Measurements from ENCODE around the gene NAGK.

The NAGK gene

GRCh38 chr2:71060211-71060610, 8.2 kb upstream of the NAGK start:
- TF ChIP-seq, protein P1, sequence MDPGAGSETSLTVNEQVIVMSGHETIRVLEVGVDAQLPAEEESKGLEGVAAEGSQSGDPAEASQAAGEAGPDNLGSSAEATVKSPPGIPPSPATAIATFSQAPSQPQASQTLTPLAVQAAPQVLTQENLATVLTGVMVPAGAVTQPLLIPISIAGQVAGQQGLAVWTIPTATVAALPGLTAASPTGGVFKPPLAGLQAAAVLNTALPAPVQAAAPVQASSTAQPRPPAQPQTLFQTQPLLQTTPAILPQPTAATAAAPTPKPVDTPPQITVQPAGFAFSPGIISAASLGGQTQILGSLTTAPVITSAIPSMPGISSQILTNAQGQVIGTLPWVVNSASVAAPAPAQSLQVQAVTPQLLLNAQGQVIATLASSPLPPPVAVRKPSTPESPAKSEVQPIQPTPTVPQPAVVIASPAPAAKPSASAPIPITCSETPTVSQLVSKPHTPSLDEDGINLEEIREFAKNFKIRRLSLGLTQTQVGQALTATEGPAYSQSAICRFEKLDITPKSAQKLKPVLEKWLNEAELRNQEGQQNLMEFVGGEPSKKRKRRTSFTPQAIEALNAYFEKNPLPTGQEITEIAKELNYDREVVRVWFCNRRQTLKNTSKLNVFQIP (CRISPR knock-in tag; IDR thresholded peaks at IDR 0.05; ENCODE audit: borderline replicate concordance, low read depth), result no peak
- TF ChIP-seq BACH2 (CRISPR knock-in tag; IDR thresholded peaks at IDR 0.05; ENCODE audit: borderline replicate concordance), result no peak
- TF ChIP-seq ZFP3 (CRISPR knock-in tag; IDR thresholded peaks at IDR 0.05), result no peak
- TF ChIP-seq ZNF8 (CRISPR knock-in tag; IDR thresholded peaks at IDR 0.05), result no peak
- TF ChIP-seq TOX (CRISPR knock-in tag; IDR thresholded peaks at IDR 0.05; ENCODE audit: borderline replicate concordance), result no peak
- no peak for TF ChIP-seq ZNF565 (CRISPR knock-in tag; conservative IDR thresholded peaks at IDR 0.05; ENCODE audit: low read depth)
- no peak for TF ChIP-seq SNAI2 (CRISPR knock-in tag; IDR thresholded peaks at IDR 0.05)
- TF ChIP-seq TCF4 (CRISPR knock-in tag; IDR thresholded peaks at IDR 0.05; ENCODE audit: borderline replicate concordance), result no peak
- TF ChIP-seq, protein P2, sequence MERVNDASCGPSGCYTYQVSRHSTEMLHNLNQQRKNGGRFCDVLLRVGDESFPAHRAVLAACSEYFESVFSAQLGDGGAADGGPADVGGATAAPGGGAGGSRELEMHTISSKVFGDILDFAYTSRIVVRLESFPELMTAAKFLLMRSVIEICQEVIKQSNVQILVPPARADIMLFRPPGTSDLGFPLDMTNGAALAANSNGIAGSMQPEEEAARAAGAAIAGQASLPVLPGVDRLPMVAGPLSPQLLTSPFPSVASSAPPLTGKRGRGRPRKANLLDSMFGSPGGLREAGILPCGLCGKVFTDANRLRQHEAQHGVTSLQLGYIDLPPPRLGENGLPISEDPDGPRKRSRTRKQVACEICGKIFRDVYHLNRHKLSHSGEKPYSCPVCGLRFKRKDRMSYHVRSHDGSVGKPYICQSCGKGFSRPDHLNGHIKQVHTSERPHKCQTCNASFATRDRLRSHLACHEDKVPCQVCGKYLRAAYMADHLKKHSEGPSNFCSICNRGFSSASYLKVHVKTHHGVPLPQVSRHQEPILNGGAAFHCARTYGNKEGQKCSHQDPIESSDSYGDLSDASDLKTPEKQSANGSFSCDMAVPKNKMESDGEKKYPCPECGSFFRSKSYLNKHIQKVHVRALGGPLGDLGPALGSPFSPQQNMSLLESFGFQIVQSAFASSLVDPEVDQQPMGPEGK (CRISPR knock-in tag; IDR thresholded peaks at IDR 0.05; ENCODE audit: borderline replicate concordance), result no peak
- no peak for TF ChIP-seq GLIS3 (CRISPR knock-in tag; IDR thresholded peaks at IDR 0.05)
- TF ChIP-seq ZC3H10 (CRISPR knock-in tag; IDR thresholded peaks at IDR 0.05), result no peak
- TF ChIP-seq CREB5 (CRISPR knock-in tag; IDR thresholded peaks at IDR 0.05; ENCODE audit: low read depth), result no peak
- no peak for TF ChIP-seq OSR1 (CRISPR knock-in tag; IDR thresholded peaks at IDR 0.05)
- no peak for TF ChIP-seq CSDC2 (CRISPR knock-in tag; IDR thresholded peaks at IDR 0.05)
- TF ChIP-seq ISL1 (CRISPR knock-in tag; IDR thresholded peaks at IDR 0.05), result no peak
- TF ChIP-seq, protein P3, sequence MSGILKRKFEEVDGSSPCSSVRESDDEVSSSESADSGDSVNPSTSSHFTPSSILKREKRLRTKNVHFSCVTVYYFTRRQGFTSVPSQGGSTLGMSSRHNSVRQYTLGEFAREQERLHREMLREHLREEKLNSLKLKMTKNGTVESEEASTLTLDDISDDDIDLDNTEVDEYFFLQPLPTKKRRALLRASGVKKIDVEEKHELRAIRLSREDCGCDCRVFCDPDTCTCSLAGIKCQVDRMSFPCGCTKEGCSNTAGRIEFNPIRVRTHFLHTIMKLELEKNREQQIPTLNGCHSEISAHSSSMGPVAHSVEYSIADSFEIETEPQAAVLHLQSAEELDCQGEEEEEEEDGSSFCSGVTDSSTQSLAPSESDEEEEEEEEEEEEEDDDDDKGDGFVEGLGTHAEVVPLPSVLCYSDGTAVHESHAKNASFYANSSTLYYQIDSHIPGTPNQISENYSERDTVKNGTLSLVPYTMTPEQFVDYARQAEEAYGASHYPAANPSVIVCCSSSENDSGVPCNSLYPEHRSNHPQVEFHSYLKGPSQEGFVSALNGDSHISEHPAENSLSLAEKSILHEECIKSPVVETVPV (CRISPR knock-in tag; IDR thresholded peaks at IDR 0.05), result no peak
- no peak for TF ChIP-seq ZFP30 (CRISPR knock-in tag; IDR thresholded peaks at IDR 0.05)
- no peak for TF ChIP-seq RARB (CRISPR knock-in tag; IDR thresholded peaks at IDR 0.05)
- TF ChIP-seq, protein P4, sequence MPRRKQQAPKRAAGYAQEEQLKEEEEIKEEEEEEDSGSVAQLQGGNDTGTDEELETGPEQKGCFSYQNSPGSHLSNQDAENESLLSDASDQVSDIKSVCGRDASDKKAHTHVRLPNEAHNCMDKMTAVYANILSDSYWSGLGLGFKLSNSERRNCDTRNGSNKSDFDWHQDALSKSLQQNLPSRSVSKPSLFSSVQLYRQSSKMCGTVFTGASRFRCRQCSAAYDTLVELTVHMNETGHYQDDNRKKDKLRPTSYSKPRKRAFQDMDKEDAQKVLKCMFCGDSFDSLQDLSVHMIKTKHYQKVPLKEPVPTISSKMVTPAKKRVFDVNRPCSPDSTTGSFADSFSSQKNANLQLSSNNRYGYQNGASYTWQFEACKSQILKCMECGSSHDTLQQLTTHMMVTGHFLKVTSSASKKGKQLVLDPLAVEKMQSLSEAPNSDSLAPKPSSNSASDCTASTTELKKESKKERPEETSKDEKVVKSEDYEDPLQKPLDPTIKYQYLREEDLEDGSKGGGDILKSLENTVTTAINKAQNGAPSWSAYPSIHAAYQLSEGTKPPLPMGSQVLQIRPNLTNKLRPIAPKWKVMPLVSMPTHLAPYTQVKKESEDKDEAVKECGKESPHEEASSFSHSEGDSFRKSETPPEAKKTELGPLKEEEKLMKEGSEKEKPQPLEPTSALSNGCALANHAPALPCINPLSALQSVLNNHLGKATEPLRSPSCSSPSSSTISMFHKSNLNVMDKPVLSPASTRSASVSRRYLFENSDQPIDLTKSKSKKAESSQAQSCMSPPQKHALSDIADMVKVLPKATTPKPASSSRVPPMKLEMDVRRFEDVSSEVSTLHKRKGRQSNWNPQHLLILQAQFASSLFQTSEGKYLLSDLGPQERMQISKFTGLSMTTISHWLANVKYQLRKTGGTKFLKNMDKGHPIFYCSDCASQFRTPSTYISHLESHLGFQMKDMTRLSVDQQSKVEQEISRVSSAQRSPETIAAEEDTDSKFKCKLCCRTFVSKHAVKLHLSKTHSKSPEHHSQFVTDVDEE (CRISPR knock-in tag; IDR thresholded peaks at IDR 0.05), result no peak
- no peak for ATAC-seq

DNA sequence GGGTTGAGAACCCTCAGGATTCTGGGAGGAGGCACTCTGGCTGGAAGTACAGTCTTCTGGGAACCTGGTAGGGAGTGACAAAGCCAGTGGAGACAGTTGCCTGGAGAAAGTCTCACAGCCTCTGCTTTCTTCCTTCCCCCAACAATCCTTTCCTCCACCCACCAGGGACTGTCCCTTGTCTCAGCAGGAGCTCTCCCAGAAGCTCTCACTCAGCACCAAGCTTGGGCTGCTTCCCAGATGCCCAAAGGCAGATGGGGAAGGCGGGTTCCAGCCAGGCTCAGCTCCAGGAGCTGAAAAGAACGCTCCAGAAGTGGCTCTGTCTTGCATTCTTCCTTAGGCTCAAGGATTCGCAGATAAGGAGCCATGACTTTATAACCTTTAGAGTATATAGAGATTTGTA, 7.6 kb upstream of the NAGK start:
- TF ChIP-seq ZC3H10 (CRISPR knock-in tag; IDR thresholded peaks at IDR 0.05) (no peak), TOX (CRISPR knock-in tag; IDR thresholded peaks at IDR 0.05; ENCODE audit: borderline replicate concordance) (no peak), ZNF565 (CRISPR knock-in tag; conservative IDR thresholded peaks at IDR 0.05; ENCODE audit: low read depth) (no peak), ESRRG (CRISPR knock-in tag; IDR thresholded peaks at IDR 0.05) (no peak), ARNTL (CRISPR knock-in tag; IDR thresholded peaks at IDR 0.05; ENCODE audit: borderline replicate concordance, low read depth) (no peak), ZNF70 (CRISPR knock-in tag; IDR thresholded peaks at IDR 0.05) (no peak), PPARA (CRISPR knock-in tag; IDR thresholded peaks at IDR 0.05; ENCODE audit: borderline replicate concordance) (no peak)

GRCh38 chr2:71063216-71063615, 5.2 kb upstream of the NAGK start:
- TF ChIP-seq ZFP3 (CRISPR knock-in tag; IDR thresholded peaks at IDR 0.05), result no peak
- no peak for ATAC-seq

More for the DNA sequence above, 7.6 kb upstream of the NAGK start:
- ATAC-seq, result no peak

Data from SK-N-SH treated with all-trans-retinoic acid at 6 μM for 48 hours (cell line).